SKM-1 treated with dmso at 0.1 percent for 144 hours (cell line): ENCODE data around the gene ADGRF3.
"Not testable (repeated sequence)": the region's sequence is repeated elsewhere in the genome, so short reads cannot be mapped to it uniquely, and the experiment has no call there.

Experiments
- DNase-seq: peaks from one replicate; lab custom pipeline; 2025; ENCODE audit not compliant: unreplicated experiment; lab: John Stamatoyannopoulos, UW

The ADGRF3 gene

DNA sequence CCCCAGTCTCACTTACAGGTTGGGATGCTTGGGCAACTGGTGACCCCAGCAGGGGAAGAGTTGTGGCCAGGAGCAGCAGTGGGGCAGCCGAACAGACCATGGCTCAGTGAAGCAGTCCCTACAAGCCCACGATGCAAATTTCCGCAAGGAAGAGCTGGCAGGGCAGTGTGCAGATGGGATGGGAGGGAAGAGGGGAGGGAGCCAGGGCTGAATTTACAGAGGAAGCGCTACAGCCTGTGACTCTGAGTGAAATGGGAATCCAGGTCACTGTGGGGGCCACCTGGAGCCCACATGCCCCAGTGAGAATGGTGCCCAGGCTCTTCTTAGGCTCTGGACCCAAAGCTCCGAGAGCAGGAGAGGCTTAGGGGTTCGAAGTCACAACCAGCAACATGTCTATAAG is 27.6 kb downstream of the ADGRF3 start:
- no peak for DNase-seq

DNA sequence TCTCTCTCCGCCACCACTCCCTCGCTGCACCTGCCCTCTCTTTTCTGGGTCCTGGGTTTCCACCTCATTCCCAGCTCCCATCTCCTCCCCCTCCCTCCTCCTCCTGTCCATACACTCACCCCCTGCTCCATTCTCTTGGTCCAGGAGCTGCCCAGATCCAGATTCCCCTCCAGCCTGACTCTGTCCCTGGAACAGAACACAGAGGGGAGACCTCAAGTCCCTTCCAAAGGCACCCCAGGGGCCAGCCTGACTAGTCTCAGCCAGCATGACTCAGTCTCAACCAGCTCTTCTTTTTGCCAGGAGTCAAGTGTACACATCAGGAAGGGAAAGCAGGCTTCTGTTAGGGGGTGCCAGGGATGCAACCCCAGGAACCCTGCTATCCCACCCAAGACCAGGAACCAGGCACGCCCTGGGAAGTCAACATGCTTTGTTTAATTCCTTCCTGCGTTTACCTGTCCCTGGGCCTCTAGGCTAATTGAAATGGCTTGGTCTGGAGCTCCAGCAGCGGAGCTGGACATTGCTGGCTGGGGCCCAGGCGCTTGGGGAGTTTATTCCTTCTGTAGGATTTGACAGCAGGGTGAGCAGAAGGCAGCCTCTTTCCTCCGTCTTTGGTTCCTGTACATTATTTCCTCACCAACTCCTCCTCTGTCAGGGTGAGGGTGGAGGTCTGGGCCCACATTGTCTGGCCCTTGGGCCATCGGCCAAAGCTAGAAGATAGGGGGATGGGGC is 29.0 kb downstream of the ADGRF3 start:
- no peak for DNase-seq

DNA sequence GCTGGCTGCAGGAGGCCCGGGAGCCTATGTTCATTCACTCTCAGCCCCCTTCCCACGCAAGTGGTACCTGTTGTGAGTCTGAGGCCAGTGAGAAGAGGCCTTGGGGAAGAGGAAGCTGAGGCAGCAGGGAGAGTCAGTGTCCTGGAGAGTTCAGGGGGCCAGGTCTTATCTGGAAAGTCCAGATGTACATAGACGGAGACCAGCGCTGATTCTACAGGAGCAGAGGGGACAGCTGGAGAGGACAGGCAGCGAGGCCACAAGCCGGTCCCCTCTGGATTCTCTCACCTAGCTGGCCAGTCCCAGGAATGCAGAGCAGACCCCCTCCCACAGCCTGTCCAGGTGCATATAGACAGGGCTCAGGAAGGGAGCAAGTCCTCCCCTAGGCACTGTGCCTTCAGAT is 29.7 kb downstream of the ADGRF3 start:
- DNase-seq, result no peak

DNA sequence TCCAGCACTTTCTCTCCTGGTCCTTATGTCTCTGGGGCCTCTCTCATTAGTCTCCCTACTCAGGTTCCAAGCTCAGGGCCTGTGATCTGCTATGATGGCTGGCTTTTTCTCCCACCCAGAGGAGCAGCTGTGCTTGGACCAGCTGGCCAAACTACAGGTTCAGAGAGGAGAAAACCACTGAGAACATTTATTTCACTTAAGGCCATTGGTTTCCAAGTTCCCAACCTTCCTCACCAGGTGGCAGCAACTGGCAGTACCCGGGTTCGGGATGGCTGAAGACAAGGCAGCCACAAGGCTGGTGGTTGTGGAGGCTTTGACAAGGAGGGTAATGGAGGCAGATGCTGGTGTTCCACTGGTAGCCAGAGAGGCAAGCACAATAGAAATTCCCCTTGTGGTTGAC is 30.5 kb downstream of the ADGRF3 start:
- DNase-seq, result no peak

DNA sequence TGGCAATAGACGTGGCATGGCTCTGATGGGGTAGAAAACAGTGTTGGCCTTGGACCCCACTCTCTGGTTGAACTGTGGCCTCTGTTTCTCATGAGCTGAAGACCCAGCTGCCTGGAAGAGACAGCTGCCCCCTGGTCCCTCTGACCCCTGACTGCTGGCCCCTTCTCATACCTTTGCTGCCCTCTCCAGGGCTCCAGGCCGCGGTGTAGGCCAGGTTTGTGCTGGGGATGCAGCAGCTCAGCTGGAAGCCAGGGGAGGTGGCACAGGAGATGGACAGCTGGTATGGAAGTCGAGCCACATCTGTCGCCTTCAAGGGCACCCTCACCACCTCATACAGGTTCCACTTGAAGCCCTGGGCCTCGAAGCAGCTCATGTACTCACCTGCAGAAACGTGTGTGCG is 32.3 kb downstream of the ADGRF3 start:
- DNase-seq, result no peak

DNA sequence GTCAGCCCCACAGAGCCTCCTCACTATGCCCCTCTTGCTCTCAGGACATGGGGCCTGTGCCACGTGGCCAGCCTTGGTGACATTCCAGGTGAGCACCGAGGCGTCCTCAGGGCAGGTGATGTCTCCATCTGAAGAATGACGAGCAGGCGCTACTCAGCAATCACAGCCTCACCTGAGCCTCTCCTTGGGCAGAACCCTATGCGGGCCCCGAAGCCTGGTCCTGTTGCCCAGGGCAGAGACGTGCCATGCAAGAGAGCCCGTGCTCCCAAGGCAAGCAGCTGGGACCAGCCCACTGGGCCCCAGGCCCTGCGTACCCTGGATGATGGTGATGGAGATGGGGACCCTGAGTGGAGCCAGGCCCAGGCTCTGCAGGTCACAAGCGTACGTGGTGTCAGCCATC is 33.1 kb downstream of the ADGRF3 start:
- DNase-seq, result no peak

DNA sequence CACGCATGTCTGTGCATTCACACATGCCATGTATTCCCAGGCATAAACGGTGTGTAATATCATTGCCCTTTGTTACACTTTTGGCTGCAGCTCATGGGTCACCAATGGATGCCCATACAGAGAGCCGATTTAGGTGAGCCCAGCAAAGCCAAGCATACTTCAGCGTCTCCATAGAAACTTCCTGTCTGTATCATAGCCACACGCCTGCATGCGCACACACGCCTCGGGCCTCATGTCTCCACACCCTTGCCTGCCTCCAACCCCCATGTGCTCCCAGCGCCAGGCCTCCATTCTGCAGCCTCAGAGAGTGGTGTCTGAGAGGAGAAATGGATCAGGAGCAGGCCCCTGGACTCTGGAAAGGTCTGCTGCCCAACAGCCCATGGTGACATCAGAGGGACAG is 34.1 kb downstream of the ADGRF3 start:
- no peak for DNase-seq

DNA sequence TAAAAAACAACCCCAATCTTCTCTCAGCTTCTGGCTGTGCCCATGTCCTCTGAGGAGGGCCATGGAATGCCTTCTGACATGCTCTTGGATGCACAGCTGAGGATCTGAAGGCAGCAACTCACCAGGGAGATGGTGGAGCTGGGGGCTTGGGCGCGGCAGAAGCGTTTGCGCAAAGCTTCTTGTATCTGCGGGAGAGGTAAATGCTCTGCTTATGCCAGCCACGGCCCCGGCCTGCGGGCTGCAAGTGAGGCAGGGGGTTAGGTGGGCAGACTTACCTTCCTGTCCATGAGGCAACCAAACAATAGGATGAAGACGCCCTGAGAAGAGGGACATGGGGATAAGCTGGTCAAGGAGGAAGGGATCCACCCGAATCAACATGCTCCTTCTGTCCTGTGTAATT is 36.7 kb downstream of the ADGRF3 start:
- DNase-seq, result no peak

DNA sequence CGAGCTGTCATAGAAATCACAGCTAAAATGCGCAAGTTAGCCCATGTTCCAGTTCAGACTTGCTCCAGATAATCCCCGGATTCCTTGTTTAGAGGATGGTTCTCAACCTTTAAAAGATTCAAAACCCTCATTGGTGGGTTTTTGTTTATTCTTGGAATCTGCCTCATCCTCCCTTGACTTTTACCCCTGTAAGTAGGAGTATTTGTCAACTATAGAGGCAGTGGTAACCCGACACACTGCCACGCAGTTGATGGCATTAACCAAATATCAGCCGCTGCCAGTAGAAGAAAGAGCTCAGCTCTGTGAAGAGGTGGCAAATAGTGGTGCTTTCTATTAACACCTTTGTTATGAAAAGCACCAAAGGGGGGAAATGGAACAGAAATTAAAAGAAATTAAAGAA is 41.0 kb downstream of the ADGRF3 start:
- no peak for DNase-seq

DNA sequence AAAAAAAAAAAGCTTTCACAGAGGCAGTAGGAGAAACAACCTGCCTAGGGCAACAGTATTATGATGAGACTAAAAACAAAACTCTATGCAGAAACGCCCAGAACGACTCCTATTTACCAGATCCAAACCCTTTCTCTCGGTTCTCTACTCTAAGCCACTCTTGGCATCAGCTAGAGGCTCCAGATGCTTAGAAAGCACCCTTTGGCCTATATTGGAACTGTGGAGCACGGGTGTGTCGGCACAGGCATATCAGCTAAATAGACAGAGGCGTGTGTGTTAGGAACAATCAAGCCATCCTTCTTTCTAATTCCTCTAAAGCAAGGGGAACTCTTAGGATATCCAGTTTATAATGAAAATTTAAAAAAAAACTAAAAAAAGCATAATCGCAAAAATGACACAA is 41.5 kb downstream of the ADGRF3 start:
- not testable (repeated sequence) for DNase-seq

DNA sequence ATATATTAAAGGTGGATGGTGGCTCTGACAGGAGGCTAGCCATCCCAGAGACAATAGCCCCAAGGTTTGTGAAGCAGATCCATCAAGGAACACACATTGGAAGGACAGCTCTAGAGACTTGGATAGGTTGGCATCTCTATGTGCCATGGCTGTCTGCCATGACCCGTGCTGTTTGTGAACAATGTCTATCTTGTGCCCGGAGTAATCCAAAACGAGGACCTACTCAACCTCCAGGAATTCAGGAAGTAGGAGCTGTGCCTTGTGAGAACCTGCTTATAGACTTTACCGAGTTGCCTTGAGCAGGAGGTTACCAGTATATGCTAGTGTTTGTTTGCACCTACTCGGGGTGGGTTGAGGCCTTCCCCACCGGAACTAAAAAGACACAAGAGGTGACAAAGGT is 43.7 kb downstream of the ADGRF3 start:
- DNase-seq, result no peak

DNA sequence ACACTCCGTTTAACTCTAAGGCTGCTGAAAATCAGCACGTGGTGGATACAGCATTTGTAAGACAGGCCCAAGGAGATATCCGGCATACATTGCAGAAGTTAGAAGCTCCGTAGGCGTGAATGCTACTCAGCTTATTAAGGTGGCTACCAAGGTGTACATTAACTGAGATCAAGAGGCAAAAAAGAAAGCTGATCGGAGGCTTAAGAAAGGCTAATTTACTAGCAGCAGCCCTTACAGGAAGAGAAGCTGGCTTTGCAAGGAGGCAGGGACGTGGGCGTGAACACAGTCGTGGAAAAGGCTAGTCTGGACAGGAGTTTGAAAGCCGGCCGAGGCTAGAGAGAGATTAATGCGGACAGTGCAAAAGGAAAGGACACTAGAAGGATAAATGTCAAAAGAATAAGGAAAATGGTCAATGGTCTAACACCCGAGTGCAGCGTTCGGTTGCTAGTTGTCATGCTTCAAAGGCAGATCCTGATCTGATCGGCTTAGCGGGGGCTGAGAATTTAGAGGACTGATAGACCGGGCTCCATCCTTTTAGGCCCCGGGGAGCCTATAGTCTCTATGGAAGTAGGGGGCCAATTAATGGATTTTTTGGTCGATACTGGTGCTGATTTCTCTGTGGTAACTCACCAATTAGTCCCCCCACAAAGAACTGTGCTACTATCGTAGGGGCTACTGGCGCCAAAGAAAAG is 46.2 kb downstream of the ADGRF3 start:
- DNase-seq, result no peak

DNA sequence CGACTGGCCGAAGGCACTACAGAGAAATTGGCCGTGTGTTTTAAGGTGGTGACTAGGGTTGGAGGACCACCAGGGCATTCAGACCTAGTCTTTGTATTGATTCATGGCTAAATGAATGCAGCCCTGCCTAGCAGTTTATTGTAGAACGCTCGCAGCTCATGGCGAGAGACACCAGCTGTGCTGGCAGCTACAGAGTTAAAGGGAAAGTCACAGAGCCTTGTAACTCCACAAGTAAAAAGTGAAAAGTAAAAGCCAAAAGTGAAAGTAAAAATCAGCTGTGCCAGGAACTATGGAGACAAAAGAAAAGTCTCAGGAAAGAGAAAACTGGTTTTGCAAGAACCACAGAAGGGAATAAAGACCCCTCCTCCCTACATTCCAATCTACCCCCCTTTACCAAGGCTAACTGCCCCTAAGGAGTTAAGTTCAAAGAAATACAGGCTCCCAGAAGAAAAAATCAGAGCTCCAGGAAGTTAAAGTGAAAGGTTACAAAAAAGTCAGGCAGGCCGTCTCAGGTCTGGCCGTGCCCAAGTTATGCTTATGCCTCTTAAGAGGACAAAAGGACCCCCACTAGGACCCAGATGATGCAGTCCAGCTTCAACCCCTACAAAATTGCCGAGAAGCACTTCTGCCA is 47.0 kb downstream of the ADGRF3 start:
- DNase-seq, result no peak

DNA sequence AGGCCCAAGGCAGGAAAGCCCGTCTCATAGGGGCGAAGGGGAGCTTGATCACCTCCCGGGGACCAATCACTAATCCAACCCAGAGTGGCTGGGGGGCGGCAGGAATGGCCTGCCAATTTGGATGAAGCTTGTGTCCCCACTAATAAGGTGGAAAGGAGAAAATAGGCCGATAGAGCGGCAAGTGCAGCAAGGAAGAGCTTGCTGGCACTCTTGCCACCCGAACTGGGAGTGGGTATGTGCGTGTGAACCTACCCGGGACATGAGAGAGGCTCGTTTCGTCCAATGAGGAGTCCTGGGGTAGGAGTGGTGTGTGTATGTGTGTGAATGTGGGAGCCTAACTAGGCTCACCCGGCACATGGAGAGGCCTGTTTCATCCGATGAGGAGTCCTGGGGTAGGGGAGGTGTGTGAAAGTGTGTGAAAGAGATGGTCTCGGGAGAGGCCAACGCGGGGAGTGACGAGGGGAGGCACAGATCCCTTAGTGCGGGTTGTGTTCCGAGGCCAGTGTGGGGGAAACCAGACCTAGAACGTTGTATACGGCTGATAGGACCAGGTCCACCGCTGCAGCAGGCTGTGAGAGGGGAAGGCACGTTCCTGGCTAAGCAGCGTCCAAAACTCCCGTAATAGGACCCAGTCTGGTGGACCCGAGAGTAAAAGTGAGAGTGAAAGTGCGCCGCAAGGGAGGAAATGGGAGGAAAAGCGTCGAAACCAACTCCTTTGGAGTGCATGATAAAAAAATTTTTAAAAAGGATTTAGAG is 47.8 kb downstream of the ADGRF3 start:
- DNase-seq, result no peak

DNA sequence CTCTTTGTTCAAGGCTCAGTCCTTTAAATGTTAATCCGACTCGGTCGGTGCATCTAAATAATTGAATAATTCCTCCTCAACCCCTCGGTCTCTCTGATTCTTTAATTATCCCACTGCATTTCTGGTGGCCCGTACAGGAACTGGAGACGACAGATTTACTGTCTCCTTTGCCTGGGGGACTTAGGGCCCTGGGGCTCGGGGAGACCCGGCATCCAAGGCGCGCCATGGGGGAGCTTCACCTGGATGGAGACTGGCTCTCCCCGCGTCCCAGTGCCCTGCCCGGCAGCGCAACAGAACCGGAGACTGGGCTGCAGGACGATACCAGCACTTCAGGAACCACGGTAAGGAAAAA is 48.3 kb downstream of the ADGRF3 start:
- no peak for DNase-seq

DNA sequence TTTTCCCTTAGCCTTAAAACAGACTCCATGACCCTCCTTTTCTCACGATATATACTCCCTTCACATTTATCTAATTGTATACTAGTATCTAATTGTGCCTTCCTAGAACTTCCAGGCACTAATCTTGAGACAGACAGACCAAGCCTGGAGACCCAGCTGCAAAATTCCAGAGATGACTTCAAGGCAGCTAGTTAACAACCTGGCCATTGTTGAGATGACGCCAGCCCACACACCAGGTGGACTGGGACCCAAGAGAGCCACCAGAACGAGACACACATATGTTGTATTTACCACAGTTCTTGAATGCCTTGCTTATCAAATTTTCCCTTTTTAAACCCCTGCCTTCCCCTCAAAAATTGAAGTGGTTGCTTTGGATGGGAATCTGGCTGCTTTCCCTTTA is 49.5 kb downstream of the ADGRF3 start:
- DNase-seq, result no peak

DNA sequence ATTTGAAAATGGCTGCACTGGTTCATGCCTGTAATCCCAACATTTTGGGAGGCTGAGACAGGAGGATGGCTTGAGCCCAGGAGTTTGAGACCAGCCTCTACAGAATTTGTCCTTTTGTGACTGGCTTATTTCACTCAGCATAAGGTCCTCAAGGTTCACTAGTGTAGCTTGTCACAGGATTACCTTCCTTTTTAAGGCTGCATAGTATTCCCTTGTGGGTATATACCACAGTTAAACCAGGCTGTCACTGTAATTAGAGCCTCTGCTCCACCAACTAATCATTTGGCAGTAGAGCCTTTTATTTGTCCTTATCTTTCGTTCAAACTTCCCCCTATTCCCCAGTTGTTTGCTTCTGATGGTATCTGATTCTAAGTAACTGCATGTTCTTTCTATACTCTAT is 51.1 kb downstream of the ADGRF3 start:
- DNase-seq, result no peak

DNA sequence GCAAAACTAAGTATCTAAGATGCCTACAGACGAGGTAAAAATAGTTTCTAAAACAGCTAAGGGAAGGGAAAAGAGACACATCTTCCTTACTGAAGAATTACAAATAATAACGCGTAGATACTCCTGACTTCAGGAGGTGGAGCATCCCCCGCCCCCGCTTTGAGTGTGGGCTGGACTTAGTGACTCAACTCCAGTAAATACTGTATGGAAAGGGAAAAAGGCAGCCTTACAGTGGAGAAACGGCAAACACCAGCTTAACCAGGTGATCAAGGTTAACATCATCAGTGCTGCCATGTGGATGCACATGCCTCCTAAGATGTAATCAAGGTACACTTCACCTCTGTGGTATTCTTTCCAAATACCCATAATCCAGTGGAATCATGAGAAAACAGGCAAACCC is 53.9 kb downstream of the ADGRF3 start:
- no peak for DNase-seq

DNA sequence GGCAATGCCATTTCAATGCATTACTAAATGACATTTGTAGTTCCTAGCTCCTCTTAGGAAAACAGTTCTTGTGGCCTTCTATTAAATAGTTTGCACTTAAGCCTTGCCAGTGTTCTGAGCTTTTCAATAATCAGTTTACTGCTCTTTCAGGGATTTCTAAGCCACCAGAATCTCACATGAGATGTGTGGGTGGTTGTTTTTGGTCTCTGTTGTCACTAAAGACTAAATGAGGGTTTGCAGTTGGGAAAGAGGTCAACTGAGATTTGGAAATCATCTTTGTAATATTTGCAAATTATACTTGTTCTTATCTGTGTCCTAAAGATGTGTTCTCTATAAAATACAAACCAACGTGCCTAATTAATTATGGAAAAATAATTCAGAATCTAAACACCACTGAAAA is 56.6 kb downstream of the ADGRF3 start:
- DNase-seq, result no peak

DNA sequence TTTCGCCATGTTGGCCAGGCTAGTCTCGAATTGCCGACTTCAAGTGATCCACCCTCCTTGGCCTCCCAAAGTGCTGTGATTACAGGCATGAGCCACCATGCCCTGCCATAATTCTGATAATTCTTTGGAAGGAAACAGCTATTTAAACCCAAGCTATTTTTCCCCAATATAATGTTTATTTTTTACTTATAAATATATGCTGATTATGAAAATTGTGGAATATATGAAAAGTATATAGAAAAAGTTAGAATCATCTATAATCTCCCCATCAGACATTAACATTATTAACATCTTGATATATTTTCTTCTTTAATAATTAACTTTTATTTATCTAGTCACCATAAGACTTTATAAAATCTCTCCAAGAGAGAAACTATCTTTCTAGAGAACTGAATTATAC is 60.7 kb downstream of the ADGRF3 start:
- DNase-seq, result no peak

DNA sequence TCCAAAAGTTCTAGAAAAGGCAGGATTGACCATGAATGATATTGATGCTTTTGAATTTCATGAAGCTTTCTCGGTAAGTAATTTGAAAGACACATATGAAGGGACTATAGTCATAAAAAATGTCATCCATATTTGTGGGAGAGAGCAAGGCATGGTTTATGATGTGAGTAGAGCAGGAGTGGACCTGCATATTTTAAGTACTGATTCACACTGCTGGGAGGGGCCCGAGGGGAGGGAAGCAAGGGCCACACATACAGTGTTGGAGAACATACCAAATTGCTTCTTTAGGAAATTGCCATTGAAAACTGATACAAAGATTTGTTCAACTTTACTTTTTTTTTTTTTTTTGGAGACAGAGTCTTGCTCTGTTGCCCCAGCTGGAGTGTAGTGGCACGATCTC is 62.5 kb downstream of the ADGRF3 start:
- DNase-seq, result no peak

DNA sequence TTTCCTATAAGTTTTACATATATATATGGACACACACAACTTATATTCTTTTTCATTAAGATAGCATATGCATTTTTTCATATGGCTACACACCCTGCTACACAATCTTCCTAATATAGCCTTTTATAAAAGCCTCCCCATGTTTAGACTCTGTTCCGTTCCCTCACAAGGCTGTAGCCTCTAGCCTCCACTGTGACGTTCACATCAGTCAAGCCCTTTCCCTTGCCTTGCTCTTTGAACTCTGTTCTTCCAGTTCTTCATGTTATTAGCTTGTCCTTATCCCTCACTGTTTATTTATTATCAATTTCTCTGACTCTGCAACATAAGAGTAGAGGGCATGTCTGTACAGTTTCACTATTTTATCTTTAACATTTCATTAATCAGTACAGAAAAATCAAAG is 63.0 kb downstream of the ADGRF3 start:
- no peak for DNase-seq
